ENCODE measurements around the gene DIDO1. TPM values are rescaled to one million over a fixed set of nuclear protein-coding genes. Genes with fewer than 3 reads are reported as not detected.
A peak's percentile ranks its signal among the peaks of the same experiment; 100 is the strongest.

The DIDO1 gene
- total and polyA plus RNA-seq, 4 experiments from 2014 or later = 24.7 to 129 (median 83.5) TPM

GRCh38 chr20:62898970-62899632 is 27.2 kb downstream of the DIDO1 start:
- no peak for DNase-seq
- Mint-ChIP-seq H3K36me3 (peaks cover 23 to 58% of the 10 kb centered on the region in 2 donors), H3K4me1 (peaks cover 21 to 40% (median 33%) of the 10 kb centered on the region in 4 donors), H3K4me3 (peak overlapping the region in 5 of 8 donors; percentile 1 to 47 (median 17)), H3K27ac (peak overlapping the region in 4 of 7 donors; percentile 30 to 86 (median 66)), H3K9me3 (no peaks in the 10 kb centered on the region), H3K27me3 (no peaks in the 10 kb centered on the region)
- ChIA-PET POLR2A (ENCODE audit: partially characterized antibody) (interaction anchor here (0.9 to 7.5 kb wide), 8 partner anchors 8 to 115 kb away, joined by 3 to 49 read pairs (median 4); partner anchors contain the start of gene DIDO1), CTCF (ENCODE audit: partially characterized antibody) (interaction anchor here (1.0 to 6.9 kb wide), 14 partner anchors 9 to 113 kb away, joined by 3 to 90 read pairs (median 8); partner anchors contain the start of gene DIDO1)
- no peaks in the 10 kb centered on the region for H3K27me3 ChIP-seq (ENCODE audit: insufficient read depth, low read length)
- H3K4me1 ChIP-seq (ENCODE audit: insufficient read depth, low read length) = peaks cover 28% of the 10 kb centered on the region
- intact Hi-C loops (cut with micrococcal nuclease) = no loop called here
- H3K9me3 ChIP-seq (ENCODE audit: control insufficient read depth in 1 of 2, low read length in 2 of 2) = no peaks in the 10 kb centered on the region
- H3K36me3 ChIP-seq (ENCODE audit: insufficient read depth, low read length) = peaks cover 37% of the 10 kb centered on the region
- no peak overlapping the region for H3K27ac ChIP-seq (ENCODE audit: low read depth, low read length)
- no peak overlapping the region for H3K4me3 ChIP-seq (ENCODE audit: low read length in 2 of 2)

DNA sequence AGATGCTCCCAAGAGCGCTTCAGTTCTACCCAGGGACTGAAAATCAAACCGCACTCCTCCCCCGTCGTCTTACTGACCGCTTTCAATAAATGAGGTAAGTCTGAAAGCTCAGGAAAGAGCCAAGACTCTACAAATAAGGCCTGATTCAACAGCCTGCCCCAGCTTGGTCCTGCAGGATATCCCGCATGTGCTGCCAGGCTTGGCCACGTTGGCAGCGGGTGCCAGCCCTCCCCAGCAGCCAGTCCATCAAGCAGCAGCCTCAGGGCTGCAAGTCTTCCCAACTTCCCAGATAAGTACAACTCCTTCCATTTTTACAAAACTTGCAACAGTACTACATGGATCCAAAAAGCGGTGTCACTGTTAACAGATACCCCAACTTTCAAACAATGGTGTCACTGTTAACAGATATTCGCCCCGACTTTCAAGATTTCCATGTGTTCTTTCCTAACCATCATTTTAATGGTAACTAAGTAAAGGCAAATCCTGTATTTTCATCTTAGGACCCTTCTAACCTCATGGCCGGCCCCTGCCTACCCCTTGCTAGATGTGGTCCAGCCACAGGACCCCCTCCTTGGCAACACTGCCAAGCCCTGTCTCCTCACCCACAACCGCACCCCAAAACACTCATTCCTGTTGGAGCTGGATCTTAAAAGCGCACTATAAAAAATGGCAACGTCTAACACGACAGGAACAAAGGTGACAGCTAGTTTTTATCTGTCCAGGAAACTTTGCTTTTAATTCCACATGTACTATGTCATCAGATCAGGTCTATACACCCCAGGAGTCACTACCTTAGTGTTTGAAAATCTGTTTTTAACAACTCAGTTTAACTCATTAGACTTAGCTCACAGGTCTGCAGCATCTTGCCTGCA is 28.0 kb downstream of the DIDO1 start:
- Mint-ChIP-seq H3K4me3 (peak overlapping the region in 2 of 8 donors; percentile 16 to 20), H3K27ac (no peak overlapping the region), H3K36me3 (peaks cover 26 to 58% of the 10 kb centered on the region in 2 donors), H3K9me3 (no peaks in the 10 kb centered on the region), H3K4me1 (peaks cover 21 to 40% (median 33%) of the 10 kb centered on the region in 4 donors), H3K27me3 (no peaks in the 10 kb centered on the region)
- H3K36me3 ChIP-seq (ENCODE audit: insufficient read depth, low read length) = peaks cover 37% of the 10 kb centered on the region
- intact Hi-C loops (cut with micrococcal nuclease) = no loop called here
- no peak overlapping the region for H3K27ac ChIP-seq (ENCODE audit: low read depth, low read length)
- DNase-seq = no peak
- ChIA-PET CTCF (ENCODE audit: partially characterized antibody) (interaction anchor here (0.7 to 6.9 kb wide), 12 partner anchors 10 to 111 kb away, joined by 3 to 90 read pairs (median 4); partner anchors contain the start of gene DIDO1), POLR2A (ENCODE audit: partially characterized antibody) (interaction anchor here (1.2 to 7.5 kb wide), 2 partner anchors 20 to 28 kb away, joined by 4 to 49 read pairs; partner anchors contain the start of gene DIDO1)
- no peaks in the 10 kb centered on the region for H3K9me3 ChIP-seq (ENCODE audit: control insufficient read depth in 1 of 2, low read length in 2 of 2)
- H3K27me3 ChIP-seq (ENCODE audit: insufficient read depth, low read length) = no peaks in the 10 kb centered on the region
- peaks cover 28% of the 10 kb centered on the region for H3K4me1 ChIP-seq (ENCODE audit: insufficient read depth, low read length)
- H3K4me3 ChIP-seq (ENCODE audit: low read length in 2 of 2) = no peak overlapping the region

DNA sequence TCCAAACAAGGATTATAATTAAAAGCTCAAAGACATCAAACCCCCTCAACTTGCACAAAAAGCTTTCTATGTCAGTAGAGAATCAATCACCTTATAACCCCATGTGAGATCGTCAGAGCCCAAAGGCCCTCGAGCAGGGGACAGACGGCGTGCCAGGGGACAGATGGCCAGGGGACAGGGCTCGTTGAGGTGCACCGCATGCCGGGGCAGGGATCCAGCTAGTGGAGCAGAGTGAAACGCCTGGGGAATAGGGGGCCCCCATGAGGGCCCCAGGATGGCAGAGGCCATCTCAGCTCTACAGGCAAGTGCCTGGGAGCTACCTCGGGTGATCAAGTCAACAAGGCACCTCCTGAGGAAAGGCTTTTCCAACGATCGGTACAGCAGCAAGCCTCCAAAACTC is 28.6 kb downstream of the DIDO1 start:
- Mint-ChIP-seq H3K27me3 (no peaks in the 10 kb centered on the region), H3K4me1 (peaks cover 21 to 40% (median 34%) of the 10 kb centered on the region in 4 donors), H3K9me3 (no peaks in the 10 kb centered on the region), H3K4me3 (no peak overlapping the region), H3K27ac (peak overlapping the region in 1 of 7 donors; percentile 78), H3K36me3 (peaks cover 32 to 59% of the 10 kb centered on the region in 2 donors)
- ChIA-PET CTCF (ENCODE audit: partially characterized antibody) (interaction anchor here (0.7 to 5.0 kb wide), 5 partner anchors 11 to 111 kb away, joined by 3 to 35 read pairs (median 11); no protein-coding TSS in a partner anchor), POLR2A (ENCODE audit: partially characterized antibody) (interaction anchor here (0.9 to 7.5 kb wide), 3 partner anchors 20 to 40 kb away, joined by 4 to 49 read pairs (median 5); partner anchors contain the start of genes DIDO1 and GID8)
- Histone ChIP-seq H3K27ac (ENCODE audit: low read depth, low read length) (no peak overlapping the region), H3K27me3 (ENCODE audit: insufficient read depth, low read length) (no peaks in the 10 kb centered on the region), H3K9me3 (ENCODE audit: control insufficient read depth in 1 of 2, low read length in 2 of 2) (no peaks in the 10 kb centered on the region), H3K4me1 (ENCODE audit: insufficient read depth, low read length) (peaks cover 28% of the 10 kb centered on the region), H3K36me3 (ENCODE audit: insufficient read depth, low read length) (peaks cover 38% of the 10 kb centered on the region), H3K4me3 (ENCODE audit: low read length in 2 of 2) (no peak overlapping the region)
- DNase-seq = no peak
- intact Hi-C loops (cut with micrococcal nuclease) = no loop called here

DNA sequence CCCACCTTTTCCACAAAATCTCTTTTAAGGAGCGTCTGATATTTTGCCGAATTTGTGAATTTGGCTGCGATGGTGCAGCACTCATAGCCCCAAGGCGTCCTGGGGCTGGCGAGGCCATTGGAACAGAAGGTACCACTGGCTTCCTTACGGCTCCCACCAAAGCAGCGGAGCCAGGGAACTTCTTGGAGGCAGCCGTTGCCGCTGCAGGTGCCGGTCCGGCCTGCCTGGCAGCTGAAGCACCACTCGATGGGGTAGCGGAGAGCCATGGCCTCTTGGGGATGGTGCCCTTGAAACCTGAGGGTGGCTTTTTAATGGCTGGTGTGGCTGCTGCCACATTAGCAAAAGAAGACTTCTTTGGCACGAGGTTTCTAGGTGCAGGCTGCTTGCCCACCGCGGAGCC is 29.8 kb downstream of the DIDO1 start:
- Mint-ChIP-seq H3K9me3 (no peaks in the 10 kb centered on the region), H3K36me3 (peaks cover 44 to 60% of the 10 kb centered on the region in 2 donors), H3K4me1 (peaks cover 22 to 49% (median 35%) of the 10 kb centered on the region in 4 donors), H3K4me3 (no peak overlapping the region), H3K27ac (peak overlapping the region in 1 of 7 donors; percentile 61), H3K27me3 (no peaks in the 10 kb centered on the region)
- H3K4me3 ChIP-seq (ENCODE audit: low read length in 2 of 2) = no peak overlapping the region
- H3K4me1 ChIP-seq (ENCODE audit: insufficient read depth, low read length) = peaks cover 39% of the 10 kb centered on the region
- peaks cover 47% of the 10 kb centered on the region for H3K36me3 ChIP-seq (ENCODE audit: insufficient read depth, low read length)
- POLR2A ChIA-PET (ENCODE audit: partially characterized antibody) = no interaction called here
- no peaks in the 10 kb centered on the region for H3K27me3 ChIP-seq (ENCODE audit: insufficient read depth, low read length)
- intact Hi-C loops (cut with micrococcal nuclease) = no loop called here
- DNase-seq = no peak
- H3K9me3 ChIP-seq (ENCODE audit: control insufficient read depth in 1 of 2, low read length in 2 of 2) = no peaks in the 10 kb centered on the region
- H3K27ac ChIP-seq (ENCODE audit: low read depth, low read length) = no peak overlapping the region
- CTCF ChIA-PET (ENCODE audit: partially characterized antibody) = no interaction called here

GRCh38 chr20:62895539-62895938 is 30.8 kb downstream of the DIDO1 start:
- intact Hi-C loops (cut with micrococcal nuclease) = no loop called here
- no peaks in the 10 kb centered on the region for H3K27me3 Mint-ChIP-seq
- Histone ChIP-seq H3K36me3 (ENCODE audit: insufficient read depth, low read length) (peaks cover 57% of the 10 kb centered on the region), H3K27me3 (ENCODE audit: insufficient read depth, low read length) (no peaks in the 10 kb centered on the region), H3K9me3 (ENCODE audit: control insufficient read depth in 1 of 2, low read length in 2 of 2) (no peaks in the 10 kb centered on the region), H3K4me1 (ENCODE audit: insufficient read depth, low read length) (peaks cover 46% of the 10 kb centered on the region), H3K4me3 (ENCODE audit: low read length in 2 of 2) (no peak overlapping the region), H3K27ac (ENCODE audit: low read depth, low read length) (no peak overlapping the region)
- H3K4me1 Mint-ChIP-seq = peaks cover 25 to 53% (median 36%) of the 10 kb centered on the region in 4 donors
- peaks cover 54 to 62% of the 10 kb centered on the region in 2 donors for H3K36me3 Mint-ChIP-seq
- peak overlapping the region in 1 of 8 donors; percentile 53 for H3K4me3 Mint-ChIP-seq
- ChIA-PET CTCF (ENCODE audit: partially characterized antibody) (interaction anchor here (1.2 to 2.1 kb wide), 2 partner anchors 12 to 25 kb away, joined by 3 to 5 read pairs; no protein-coding TSS in a partner anchor), POLR2A (ENCODE audit: partially characterized antibody) (no interaction called here)
- no peak for DNase-seq
- peak overlapping the region in 2 of 7 donors; percentile 45 to 71 for H3K27ac Mint-ChIP-seq
- no peaks in the 10 kb centered on the region for H3K9me3 Mint-ChIP-seq

GRCh38 chr20:62894261-62894660 is 32.0 kb downstream of the DIDO1 start:
- ChIA-PET CTCF (ENCODE audit: partially characterized antibody) (interaction anchor here (1.1 to 2.1 kb wide), 6 partner anchors 10 to 329 kb away, joined by 3 to 8 read pairs (median 4); no protein-coding TSS in a partner anchor), POLR2A (ENCODE audit: partially characterized antibody) (interaction anchor here (1.0 kb wide), 1 partner anchor 9 kb away, joined by 4 read pairs; no protein-coding TSS in a partner anchor)
- H3K4me3 Mint-ChIP-seq = no peak overlapping the region
- Histone ChIP-seq H3K4me3 (ENCODE audit: low read length in 2 of 2) (no peak overlapping the region), H3K27ac (ENCODE audit: low read depth, low read length) (no peak overlapping the region), H3K4me1 (ENCODE audit: insufficient read depth, low read length) (peaks cover 36% of the 10 kb centered on the region), H3K36me3 (ENCODE audit: insufficient read depth, low read length) (peaks cover 70% of the 10 kb centered on the region), H3K27me3 (ENCODE audit: insufficient read depth, low read length) (no peaks in the 10 kb centered on the region), H3K9me3 (ENCODE audit: control insufficient read depth in 1 of 2, low read length in 2 of 2) (no peaks in the 10 kb centered on the region)
- peak overlapping the region in 1 of 7 donors; percentile 10 for H3K27ac Mint-ChIP-seq
- DNase-seq = no peak
- intact Hi-C loops (cut with micrococcal nuclease) = no loop called here
- H3K4me1 Mint-ChIP-seq = peaks cover 20 to 44% (median 27%) of the 10 kb centered on the region in 4 donors
- peaks cover 57 to 71% of the 10 kb centered on the region in 2 donors for H3K36me3 Mint-ChIP-seq
- H3K9me3 Mint-ChIP-seq = no peaks in the 10 kb centered on the region
- no peaks in the 10 kb centered on the region for H3K27me3 Mint-ChIP-seq
